Measurements from ENCODE around the gene POLH. TPM values are rescaled to one million over a fixed set of nuclear protein-coding genes. Genes with fewer than 3 reads are reported as not detected.

POLH gene
- total and polyA plus RNA-seq, 9 of the 15 experiments (the other 6 are each of a cell fraction or from before 2014, with no cell fraction given): 5.8 to 31.6 (median 20.6) TPM

- TF ChIP-seq ZNF512 (tag; IDR thresholded peaks at IDR 0.05): no peak; the same call in 1 of the 2 replicates
- TF ChIP-seq KDM4B (IDR thresholded peaks at IDR 0.05; ENCODE audit: borderline replicate concordance in 2 of 2, low read depth in 1 of 2): no peak; a peak in 1 of 4 replicates
- no peak for TF ChIP-seq POLR3G (IDR thresholded peaks at IDR 0.05; ENCODE audit: extremely low read depth, insufficient read length, insufficient replicate concordance)
- no peak for TF ChIP-seq U2AF2 (optimal IDR thresholded peaks at IDR 0.05; ENCODE audit: low read depth, low read length)
- TF ChIP-seq MYC (IDR thresholded peaks at IDR 0.05; ENCODE audit: low read depth, low read length): peak; percentile 89
- peak; percentile 54; the same call in 1 of the 2 replicates for TF ChIP-seq MYC (CRISPR knock-in tag; IDR thresholded peaks at IDR 0.05; ENCODE audit: borderline replicate concordance, low read depth)
- TF ChIP-seq GTF2F1 (IDR thresholded peaks at IDR 0.05; ENCODE audit: low read depth, low read length): no peak
- peak; percentile 89 for TF ChIP-seq E2F3 (CRISPR knock-in tag; IDR thresholded peaks at IDR 0.05)
- TF ChIP-seq ZBTB43 (CRISPR knock-in tag; IDR thresholded peaks at IDR 0.05): peak; percentile 81; the same call in 1 of the 2 replicates
- no peak for TF ChIP-seq NUFIP1 (IDR thresholded peaks at IDR 0.05; ENCODE audit: partially characterized antibody)
- TF ChIP-seq ZFPM2 (CRISPR knock-in tag; IDR thresholded peaks at IDR 0.05): peak; percentile 77; the same call in 1 of the 2 replicates
- TF ChIP-seq ZNF316 (IDR thresholded peaks at IDR 0.05): peak; percentile 43; the same call in 1 of the 2 replicates
- peak; percentile 92 for TF ChIP-seq HBP1 (CRISPR knock-in tag; IDR thresholded peaks at IDR 0.05)
- no peak for TF ChIP-seq BRCA1 (IDR thresholded peaks at IDR 0.05)
- no peak for TF ChIP-seq BRCA1 (CRISPR knock-in tag; IDR thresholded peaks at IDR 0.05)
- 0 out of 2 replicates have a peak, but pooled peaks have one; percentile 11 for TF ChIP-seq STAT6 (CRISPR knock-in tag; IDR thresholded peaks at IDR 0.05)
- no peak for TF ChIP-seq MNT (conservative IDR thresholded peaks at IDR 0.05)
- TF ChIP-seq PHB2 (IDR thresholded peaks at IDR 0.05; ENCODE audit: low read depth): peak; percentile 40; the same call in 1 of the 2 replicates
- no peak for TF ChIP-seq CGGBP1 (CRISPR knock-in tag; IDR thresholded peaks at IDR 0.05)
Observed at GRCh38 chr6:43627008-43627825, 51.2 kb downstream of the POLH start (continued).
